PC-3 (cell line): ENCODE measurements around the gene R3HDM2. TPM values are rescaled to one million over a fixed set of nuclear protein-coding genes. Genes with fewer than 3 reads are reported as not detected.

Experiments
- ATAC-seq: fragments of 200-7000 bp; cut with Tn5 transposase; 2 replicates; pipeline ENCODE4 v1.9.1; 2020; ENCODE audit warnings: mild to moderate bottlenecking, moderate library complexity
- BruUV-seq: library from RNA; stranded (reverse); fragments of 400-500 nt; replicated peaks from 2 replicates; lab custom pipeline; 2021; lab: Mats Ljungman, UMichigan
- CTCF ChIA-PET: fragments of 300-600 bp; sonication (Branson Sonifier 250); formaldehyde crosslinking; loops from one replicate; lab custom pipeline; 2022; ENCODE audit warnings: antibody characterized with exemption; lab: Charles Lee
- POLR2A ChIA-PET: fragments of 300-600 bp; sonication (Branson Sonifier 250); formaldehyde crosslinking; loops from one replicate; lab custom pipeline; 2022; ENCODE audit warnings: antibody characterized with exemption; ENCODE audit not compliant: unreplicated experiment; lab: Charles Lee
- DNase-seq: peaks from one replicate; pipeline ENCODE4 v3.0.0-alpha.2; 2015
- H2AFZ ChIP-seq: fragments of 300-600 bp; sonication (generic); 2 replicates; pipeline ENCODE4 v1.6.0; 2016; ENCODE audit warnings: antibody characterized with exemption, low read length
- H3F3A ChIP-seq: fragments of 300-600 bp; sonication (generic); one replicate; pipeline ENCODE4 v1.6.0; 2017; ENCODE audit warnings: antibody characterized with exemption, low read length, control low read depth, mild to moderate bottlenecking; ENCODE audit not compliant: unreplicated experiment
- H3K27ac ChIP-seq: fragments of 300-600 bp; sonication (generic); 2 replicates; pipeline ENCODE4 v1.5.1; 2016; ENCODE audit warnings: mild to moderate bottlenecking, low read length
- H3K27me3 ChIP-seq: fragments of 300-600 bp; sonication (generic); 2 replicates; pipeline ENCODE4 v1.6.1; 2016; ENCODE audit warnings: low read length, mixed read lengths
- H3K36me3 ChIP-seq: fragments of 300-600 bp; sonication (generic); 2 replicates; pipeline ENCODE4 v1.6.1; 2016; ENCODE audit warnings: low read depth, mixed run types, low read length, mixed read lengths
- H3K4me1 ChIP-seq: fragments of 300-600 bp; sonication (generic); 2 replicates; pipeline ENCODE4 v1.5.1; 2016; ENCODE audit warnings: low read length; ENCODE audit not compliant: insufficient read depth
- H3K4me2 ChIP-seq: fragments of 300-600 bp; sonication (generic); 2 replicates; pipeline ENCODE4 v1.6.0; 2016; ENCODE audit warnings: low read length
- H3K4me3 ChIP-seq: fragments of 300-600 bp; sonication (generic); 2 replicates; pipeline ENCODE4 v1.5.1; 2016; ENCODE audit warnings: mild to moderate bottlenecking, low read length, mixed read lengths
- H3K79me2 ChIP-seq: fragments of 300-600 bp; sonication (generic); 2 replicates; pipeline ENCODE4 v1.6.1; 2017; ENCODE audit warnings: low read length, mixed read lengths
- H3K9ac ChIP-seq: fragments of 300-600 bp; sonication (generic); 2 replicates; pipeline ENCODE4 v1.6.0; 2016; ENCODE audit warnings: mild to moderate bottlenecking, low read length
- H3K9me2 ChIP-seq: fragments of 300-600 bp; sonication (generic); replicated peaks from 2 replicates; pipeline ENCODE4 v1.6.1; 2016; ENCODE audit warnings: mixed run types, low read length, mixed read lengths
- H3K9me3 ChIP-seq: fragments of 300-600 bp; sonication (generic); 2 replicates; pipeline ENCODE4 v1.6.1; 2016; ENCODE audit warnings: low read length, mixed read lengths
- H4K20me1 ChIP-seq: fragments of 300-600 bp; sonication (generic); 2 replicates; pipeline ENCODE4 v1.6.1; 2016; ENCODE audit warnings: low read length, mixed read lengths
- EZH2 ChIP-seq: fragments of 300-600 bp; sonication (generic); IDR thresholded peaks from one replicate; pipeline ENCODE4 v1.6.1; 2017; ENCODE audit warnings: antibody characterized with exemption, mild to moderate bottlenecking, low read length; ENCODE audit not compliant: unreplicated experiment
- EZH2phosphoT487 ChIP-seq: fragments of 300-600 bp; sonication (generic); IDR thresholded peaks from 2 replicates; pipeline ENCODE4 v1.6.1; 2018; ENCODE audit warnings: mild to moderate bottlenecking, antibody characterized with exemption, low read length, borderline replicate concordance
- intact Hi-C: fragments of 100-400 bp; cut with micrococcal nuclease; formaldehyde crosslinking; loops from 2 replicates; pipeline ENCODE4 v1.9.0; 2023
- total RNA-seq: library from RNA; depleted of rRNA; stranded (reverse); fragments of >200 nt; gene quantifications from 2 replicates; pipeline ENCODE4 v1.2.3, GENCODE V29; 2014
- TF ChIP-seq, protein P1 (sequence below): fragments of 300-600 bp; sonication (generic); conservative IDR thresholded peaks from 2 replicates; pipeline ENCODE4 v1.5.1; 2017; ENCODE audit warnings: antibody characterized with exemption, low read depth, mild to moderate bottlenecking, low read length

Gene R3HDM2
- total RNA-seq, 1 experiment from 2014 or later, result 14.0 TPM

DNA sequence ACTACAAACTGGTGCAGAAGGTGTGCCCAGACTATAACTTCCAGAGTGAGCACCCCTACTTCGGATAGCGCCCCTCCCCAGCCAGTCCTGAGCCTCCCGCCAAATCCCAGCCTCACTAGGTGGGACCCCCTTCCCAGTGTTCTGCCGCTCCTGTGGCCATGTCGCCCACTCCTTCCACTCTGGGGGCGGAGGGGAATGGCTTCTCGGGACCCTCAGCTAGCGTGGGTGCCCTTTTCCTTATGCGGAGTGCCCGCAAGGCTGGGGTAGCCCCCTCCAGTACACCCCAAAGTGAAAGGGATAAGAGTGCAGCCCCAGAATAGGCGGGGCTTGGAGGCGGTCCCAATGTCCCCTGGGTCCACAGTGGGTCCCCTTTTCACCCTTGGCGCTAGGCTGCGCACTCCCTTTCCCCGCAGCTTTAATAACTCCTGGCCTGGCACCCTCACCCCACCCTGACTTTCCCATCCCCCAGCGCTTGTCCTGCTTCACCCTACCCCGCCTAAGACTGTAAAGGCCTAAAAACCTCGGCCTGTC lies 205.1 kb downstream of the R3HDM2 start:
- no peak for DNase-seq
- H3K36me3 ChIP-seq, result no peaks in the 10 kb centered on the region
- no TSS peak for BruUV-seq
- ChIA-PET CTCF (no interaction called here), POLR2A (no interaction called here)
- ATAC-seq, result no peak
- no peaks in the 10 kb centered on the region for H3F3A ChIP-seq
- H3K4me2 ChIP-seq, result no peak overlapping the region
- H4K20me1 ChIP-seq, result peaks cover 2% of the 10 kb centered on the region; the same call in 1 of the 2 replicates
- peaks cover 13% of the 10 kb centered on the region for H3K79me2 ChIP-seq
- no peaks in the 10 kb centered on the region for H3K9me3 ChIP-seq
- no peaks in the 10 kb centered on the region for H3K9me2 ChIP-seq
- no peak overlapping the region for H2AFZ ChIP-seq
- H3K4me3 ChIP-seq, result no peak overlapping the region
- no peak overlapping the region for H3K27ac ChIP-seq
- no peaks in the 10 kb centered on the region for H3K27me3 ChIP-seq
- intact Hi-C loops, result no loop called here
- H3K4me1 ChIP-seq, result peaks cover 11% of the 10 kb centered on the region; the same call in 1 of the 2 replicates
- H3K9ac ChIP-seq, result no peak overlapping the region
- no peak for TF ChIP-seq EZH2phosphoT487
- TF ChIP-seq EZH2, result no peak
- TF ChIP-seq, protein P1, sequence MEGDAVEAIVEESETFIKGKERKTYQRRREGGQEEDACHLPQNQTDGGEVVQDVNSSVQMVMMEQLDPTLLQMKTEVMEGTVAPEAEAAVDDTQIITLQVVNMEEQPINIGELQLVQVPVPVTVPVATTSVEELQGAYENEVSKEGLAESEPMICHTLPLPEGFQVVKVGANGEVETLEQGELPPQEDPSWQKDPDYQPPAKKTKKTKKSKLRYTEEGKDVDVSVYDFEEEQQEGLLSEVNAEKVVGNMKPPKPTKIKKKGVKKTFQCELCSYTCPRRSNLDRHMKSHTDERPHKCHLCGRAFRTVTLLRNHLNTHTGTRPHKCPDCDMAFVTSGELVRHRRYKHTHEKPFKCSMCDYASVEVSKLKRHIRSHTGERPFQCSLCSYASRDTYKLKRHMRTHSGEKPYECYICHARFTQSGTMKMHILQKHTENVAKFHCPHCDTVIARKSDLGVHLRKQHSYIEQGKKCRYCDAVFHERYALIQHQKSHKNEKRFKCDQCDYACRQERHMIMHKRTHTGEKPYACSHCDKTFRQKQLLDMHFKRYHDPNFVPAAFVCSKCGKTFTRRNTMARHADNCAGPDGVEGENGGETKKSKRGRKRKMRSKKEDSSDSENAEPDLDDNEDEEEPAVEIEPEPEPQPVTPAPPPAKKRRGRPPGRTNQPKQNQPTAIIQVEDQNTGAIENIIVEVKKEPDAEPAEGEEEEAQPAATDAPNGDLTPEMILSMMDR, result no peak

DNA sequence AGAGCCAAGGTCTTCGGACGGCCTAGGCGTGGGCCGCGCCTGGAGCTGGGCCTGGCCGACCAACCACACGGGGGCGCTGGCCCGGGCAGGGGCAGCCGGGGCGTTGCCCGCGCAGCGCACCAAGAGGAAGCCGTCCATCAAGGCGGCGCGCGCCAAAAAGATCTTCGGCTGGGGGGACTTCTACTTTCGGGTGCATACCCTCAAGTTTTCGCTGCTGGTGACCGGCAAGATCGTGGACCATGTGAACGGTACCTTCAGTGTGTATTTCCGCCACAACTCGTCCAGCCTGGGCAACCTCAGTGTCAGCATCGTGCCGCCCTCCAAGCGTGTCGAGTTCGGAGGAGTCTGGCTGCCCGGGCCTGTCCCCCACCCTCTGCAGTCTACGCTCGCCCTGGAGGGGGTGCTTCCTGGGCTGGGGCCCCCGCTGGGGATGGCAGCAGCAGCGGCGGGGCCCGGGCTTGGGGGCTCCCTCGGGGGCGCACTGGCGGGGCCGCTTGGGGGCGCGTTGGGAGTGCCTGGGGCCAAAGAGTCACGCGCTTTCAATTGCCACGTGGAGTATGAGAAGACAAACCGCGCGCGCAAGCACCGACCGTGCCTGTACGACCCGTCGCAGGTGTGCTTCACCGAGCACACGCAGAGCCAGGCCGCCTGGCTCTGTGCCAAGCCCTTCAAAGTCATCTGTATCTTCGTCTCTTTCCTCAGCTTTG lies 205.7 kb downstream of the R3HDM2 start:
- no peak overlapping the region for H3K4me2 ChIP-seq
- H2AFZ ChIP-seq, result no peak overlapping the region
- ChIA-PET POLR2A (interaction anchor here (0.6 kb wide), 1 partner anchor 29 kb away, joined by 3 read pairs; no protein-coding TSS in a partner anchor), CTCF (no interaction called here)
- no peaks in the 10 kb centered on the region for H3K27me3 ChIP-seq
- no peaks in the 10 kb centered on the region for H4K20me1 ChIP-seq
- TF ChIP-seq, protein P1, result 0 out of 2 replicates have a peak, but pooled peaks have one; percentile 12
- no peak for TF ChIP-seq EZH2
- no peak overlapping the region for H3K4me3 ChIP-seq
- BruUV-seq, result no TSS peak
- intact Hi-C loops, result no loop called here
- H3K36me3 ChIP-seq, result no peaks in the 10 kb centered on the region
- H3K9me3 ChIP-seq, result no peaks in the 10 kb centered on the region
- H3K79me2 ChIP-seq, result peaks cover 7% of the 10 kb centered on the region
- ATAC-seq, result no peak
- H3K9ac ChIP-seq, result no peak overlapping the region
- H3K27ac ChIP-seq, result no peak overlapping the region
- peaks cover 7% of the 10 kb centered on the region; the same call in 1 of the 2 replicates for H3K4me1 ChIP-seq
- H3K9me2 ChIP-seq, result no peaks in the 10 kb centered on the region
- DNase-seq, result no peak
- no peaks in the 10 kb centered on the region for H3F3A ChIP-seq
